Body of pancreas (tissue), 4 donors: Measurements from ENCODE around the gene ARHGAP12. TPM values are rescaled to one million over a fixed set of nuclear protein-coding genes. Genes with fewer than 3 reads are reported as not detected.
"Not testable (repeated sequence)": the region's sequence is repeated elsewhere in the genome, so short reads cannot be mapped to it uniquely, and the experiment has no call there.

Experiments used
- ATAC-seq: fragments of 150-250 bp; one replicate; pipeline ENCODE4 v1.9.1; 2016
- DNase-seq, 4 donors: peaks; one replicate each; pipeline ENCODE4 v3.0.0-alpha.2; 2019
- H3K27ac ChIP-seq, 4 donors: fragments of 200-600 bp; sonication (generic); 1 replicate in 3 of 4; 2 replicates in 1 of 4; pipeline versions ENCODE4 v1.5.1 to v1.6.1; 2016 to 2019; ENCODE audit warnings: mild to moderate bottlenecking in 1 of 4, mixed read lengths in 1 of 4, moderate library complexity in 1 of 4
- H3K27me3 ChIP-seq, 2 donors: fragments of 200-600 bp; sonication (generic); one replicate each; pipeline ENCODE4 v1.6.0; 2016; ENCODE audit warnings: mild to moderate bottlenecking in 1 of 2
- H3K36me3 ChIP-seq, 2 donors: fragments of 200-600 bp; sonication (generic); replicated peaks in 1 of 2; 2 replicates each; pipeline ENCODE4 v1.5.1; 2016; ENCODE audit warnings: low read depth in 2 of 2; ENCODE audit not compliant: insufficient read depth in 1 of 2
- H3K4me1 ChIP-seq: fragments of 200-600 bp; sonication (generic); one replicate; pipeline ENCODE4 v1.6.0; 2016
- H3K4me3 ChIP-seq, 2 donors: fragments of 200-600 bp; sonication (generic); 1 replicate in 1 of 2; 2 replicates in 1 of 2; pipeline ENCODE4 v1.5.1; 2016 to 2019
- H3K9me3 ChIP-seq, 3 donors: fragments of 200-600 bp; sonication (generic); 1 replicate in 2 of 3; 2 replicates in 1 of 3; pipeline ENCODE4 v1.5.1; 2016
- POLR2A ChIP-seq, 3 donors: fragments of 450-650 bp; IDR thresholded peaks; one replicate each; pipeline ENCODE4 v1.6.1; 2016; ENCODE audit warnings: antibody characterized with exemption in 3 of 3, mild to moderate bottlenecking in 2 of 3
- WGBS, 2 donors: methylation state at CpG; one replicate each; pipeline ENCODE4 v1.1.5; 2017; 5-methylcytosine and 5-hydroxymethylcytosine counted together
- intact Hi-C: fragments of 100-400 bp; cut with DNase I; formaldehyde crosslinking; loops from one replicate; pipeline ENCODE4 v1.15.1; 2023
- total RNA-seq, 2 donors: library from RNA; depleted of rRNA; stranded (reverse); fragments of >200 nt; gene quantifications; one replicate each; pipeline ENCODE4 v1.1.0, GENCODE V29; 2016
- TF ChIP-seq, protein P1 (sequence below), 7 experiments: fragments of 450-650 bp in 4 of 7; fragments of 200-600 bp in 3 of 7; sonication (generic) in 3 of 7; IDR thresholded peaks; one replicate each; pipeline ENCODE4 v1.5.1; 2016 to 2019; ENCODE audit warnings: antibody characterized with exemption in 7 of 7

Gene ARHGAP12
- total RNA-seq, 2 donors from 2014 or later = 34.3 to 39.4 TPM

DNA sequence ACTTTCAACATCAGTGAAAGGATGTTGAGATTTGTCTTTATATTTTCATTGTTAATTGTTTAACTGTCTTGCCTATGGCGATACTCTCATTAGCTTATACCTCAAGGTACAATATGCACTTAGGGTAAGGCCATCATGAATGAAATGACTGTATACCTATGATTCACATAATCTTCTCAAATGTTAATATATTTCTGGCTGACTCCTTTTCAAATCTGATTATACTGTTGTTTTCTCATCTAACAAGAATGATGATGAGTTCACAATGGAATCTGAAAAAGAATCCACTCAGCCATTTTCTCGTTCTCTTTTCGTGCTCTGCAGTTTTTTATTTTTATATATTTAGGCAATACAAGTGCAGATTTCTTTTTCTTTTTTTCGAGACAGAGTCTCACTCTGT, 159.1 kb downstream of the ARHGAP12 start:
- Histone ChIP-seq H3K4me3 (no peak overlapping the region), H3K4me1 (peaks cover 24% of the 10 kb centered on the region), H3K36me3 (no peaks in the 10 kb centered on the region), H3K27ac (no peak overlapping the region), H3K9me3 (no peaks in the 10 kb centered on the region), H3K27me3 (no peaks in the 10 kb centered on the region)
- DNase-seq = no peak
- no peak for ATAC-seq
- 73 to 95% methylated on average over 4 of the region's 4 CpGs for WGBS, 2 donors
- intact Hi-C loops = no loop called here
- TF ChIP-seq, protein P1, sequence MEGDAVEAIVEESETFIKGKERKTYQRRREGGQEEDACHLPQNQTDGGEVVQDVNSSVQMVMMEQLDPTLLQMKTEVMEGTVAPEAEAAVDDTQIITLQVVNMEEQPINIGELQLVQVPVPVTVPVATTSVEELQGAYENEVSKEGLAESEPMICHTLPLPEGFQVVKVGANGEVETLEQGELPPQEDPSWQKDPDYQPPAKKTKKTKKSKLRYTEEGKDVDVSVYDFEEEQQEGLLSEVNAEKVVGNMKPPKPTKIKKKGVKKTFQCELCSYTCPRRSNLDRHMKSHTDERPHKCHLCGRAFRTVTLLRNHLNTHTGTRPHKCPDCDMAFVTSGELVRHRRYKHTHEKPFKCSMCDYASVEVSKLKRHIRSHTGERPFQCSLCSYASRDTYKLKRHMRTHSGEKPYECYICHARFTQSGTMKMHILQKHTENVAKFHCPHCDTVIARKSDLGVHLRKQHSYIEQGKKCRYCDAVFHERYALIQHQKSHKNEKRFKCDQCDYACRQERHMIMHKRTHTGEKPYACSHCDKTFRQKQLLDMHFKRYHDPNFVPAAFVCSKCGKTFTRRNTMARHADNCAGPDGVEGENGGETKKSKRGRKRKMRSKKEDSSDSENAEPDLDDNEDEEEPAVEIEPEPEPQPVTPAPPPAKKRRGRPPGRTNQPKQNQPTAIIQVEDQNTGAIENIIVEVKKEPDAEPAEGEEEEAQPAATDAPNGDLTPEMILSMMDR (IDR thresholded peaks at IDR 0.05) = no peak
- no peak for TF ChIP-seq POLR2A (IDR thresholded peaks at IDR 0.05)

DNA sequence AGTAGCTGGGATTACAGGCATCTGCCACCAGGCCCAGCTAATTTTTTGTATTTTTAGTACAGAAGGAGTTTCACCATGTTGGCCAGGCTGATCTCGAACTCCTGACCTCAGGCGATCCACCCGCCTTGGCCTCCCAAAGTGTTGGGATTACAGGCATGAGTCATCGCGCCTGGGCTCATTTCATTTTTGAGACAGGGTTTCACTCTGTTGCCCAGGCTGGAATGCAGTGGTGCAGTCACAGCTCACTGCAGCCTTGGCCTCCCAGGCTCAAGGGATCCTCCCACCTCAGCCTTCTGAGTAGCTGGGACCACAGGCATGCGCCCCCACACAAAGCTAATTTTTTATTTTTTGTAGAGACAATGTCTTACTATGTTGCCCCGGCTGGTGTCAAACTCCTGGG, 159.7 kb downstream of the ARHGAP12 start:
- H3K4me3 ChIP-seq, ATAC-seq, intact Hi-C loops, H3K27ac ChIP-seq, H3K36me3 ChIP-seq, H3K9me3 ChIP-seq, DNase-seq, H3K27me3 ChIP-seq: not testable (repeated sequence)
- peaks cover 24% of the 10 kb centered on the region for H3K4me1 ChIP-seq
- whole genome bisulfite sequencing, 2 donors = 95 to 97% methylated on average over 7 of the region's 7 CpGs

- TF ChIP-seq, protein P1 (IDR thresholded peaks at IDR 0.05) = no peak
- TF ChIP-seq POLR2A (IDR thresholded peaks at IDR 0.05) = no peak
Measured at GRCh38 chr10:31768467-31768866, 160.2 kb downstream of the ARHGAP12 start.

DNA sequence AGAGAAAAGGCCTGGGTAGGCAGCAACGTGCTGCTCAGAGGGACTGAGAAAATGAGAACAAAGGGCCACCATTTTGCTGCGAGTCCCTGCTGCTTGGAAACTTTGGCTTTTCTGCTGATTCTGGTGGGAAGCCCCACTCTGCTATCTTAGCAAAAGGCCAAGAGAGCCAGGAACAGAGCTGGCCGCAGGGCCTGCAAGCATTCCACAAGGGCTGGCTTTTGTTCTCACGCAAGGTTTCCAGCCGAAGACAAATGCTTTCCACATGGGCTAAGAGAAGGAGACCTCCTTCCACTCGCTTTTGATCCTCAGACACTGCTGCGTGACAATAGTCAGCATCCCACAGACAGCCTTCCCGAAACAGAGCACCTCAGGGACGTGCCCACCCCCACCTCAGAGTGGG, 163.1 kb downstream of the ARHGAP12 start:
- Histone ChIP-seq H3K27me3 (no peaks in the 10 kb centered on the region), H3K9me3 (no peaks in the 10 kb centered on the region), H3K36me3 (no peaks in the 10 kb centered on the region), H3K27ac (no peak overlapping the region), H3K4me1 (peaks cover 11% of the 10 kb centered on the region), H3K4me3 (no peak overlapping the region)
- ATAC-seq = no peak
- no peak for DNase-seq
- intact Hi-C loops = no loop called here
- TF ChIP-seq, protein P1 (IDR thresholded peaks at IDR 0.05) = no peak
- no peak for TF ChIP-seq POLR2A (IDR thresholded peaks at IDR 0.05)
- 77 to 93% methylated on average over 6 to 9 of the region's 9 CpGs for WGBS, 2 donors

More at GRCh38 chr10:31768467-31768866, 160.2 kb downstream of the ARHGAP12 start:
- WGBS, 2 donors = 86 to 100% methylated on average over 1 of the region's 1 CpG
- DNase-seq (no peak), ATAC-seq (no peak)
- peaks cover 24% of the 10 kb centered on the region for H3K4me1 ChIP-seq
- no peak overlapping the region for H3K4me3 ChIP-seq
- intact Hi-C loops = no loop called here
- H3K27me3 ChIP-seq = no peaks in the 10 kb centered on the region
- no peak overlapping the region for H3K27ac ChIP-seq
- H3K36me3 ChIP-seq = no peaks in the 10 kb centered on the region
- H3K9me3 ChIP-seq = no peaks in the 10 kb centered on the region

DNA sequence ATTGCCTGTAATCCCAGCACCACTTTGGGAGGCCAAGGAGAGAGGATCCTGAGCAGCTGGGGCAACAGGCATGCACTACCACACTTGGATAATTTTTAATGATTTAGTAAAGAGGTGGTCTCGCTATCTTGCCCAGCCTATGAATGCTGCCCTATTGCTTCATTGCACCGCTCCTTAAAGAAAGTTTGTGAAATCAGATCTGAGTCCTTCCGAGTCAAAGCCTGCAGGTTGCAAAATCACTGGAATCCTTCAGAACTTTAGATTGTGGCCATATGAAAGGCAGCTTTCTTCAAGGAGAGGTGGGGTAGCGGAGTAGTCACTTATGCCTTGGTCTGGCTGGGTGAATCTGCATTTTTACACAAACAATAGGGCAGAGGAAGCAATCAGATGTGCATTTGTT, 166.3 kb downstream of the ARHGAP12 start:
- no peak for TF ChIP-seq POLR2A (IDR thresholded peaks at IDR 0.05)
- TF ChIP-seq, protein P1 (IDR thresholded peaks at IDR 0.05) = no peak
- H3K4me1 ChIP-seq = peaks cover 15% of the 10 kb centered on the region
- intact Hi-C loops = no loop called here
- no peaks in the 10 kb centered on the region for H3K9me3 ChIP-seq
- H3K27me3 ChIP-seq = no peaks in the 10 kb centered on the region
- H3K27ac ChIP-seq = no peak overlapping the region
- H3K4me3 ChIP-seq = no peak overlapping the region
- DNase-seq = no peak
- 98 to 99% methylated on average over 4 of the region's 4 CpGs for WGBS, 2 donors
- H3K36me3 ChIP-seq = no peaks in the 10 kb centered on the region
- no peak for ATAC-seq
